Superior temporal gyrus (tissue), 1 donor: ENCODE measurements around the gene CANT1.
"Not testable (repeated sequence)": the region's sequence is repeated elsewhere in the genome, so short reads cannot be mapped to it uniquely, and the experiment has no call there.

Experiments
- DNase-seq: peaks from one replicate; pipeline ENCODE4 v3.0.0-alpha.2; 2016; ENCODE audit errors: extremely low spot score

CANT1 gene

GRCh38 chr17:78977681-78977943 is 32.0 kb downstream of the CANT1 start:
- no peak for DNase-seq

- DNase-seq = no peak
These were observed 32.5 kb downstream of the CANT1 start for GRCh38 chr17:78976907-78977680.

DNA sequence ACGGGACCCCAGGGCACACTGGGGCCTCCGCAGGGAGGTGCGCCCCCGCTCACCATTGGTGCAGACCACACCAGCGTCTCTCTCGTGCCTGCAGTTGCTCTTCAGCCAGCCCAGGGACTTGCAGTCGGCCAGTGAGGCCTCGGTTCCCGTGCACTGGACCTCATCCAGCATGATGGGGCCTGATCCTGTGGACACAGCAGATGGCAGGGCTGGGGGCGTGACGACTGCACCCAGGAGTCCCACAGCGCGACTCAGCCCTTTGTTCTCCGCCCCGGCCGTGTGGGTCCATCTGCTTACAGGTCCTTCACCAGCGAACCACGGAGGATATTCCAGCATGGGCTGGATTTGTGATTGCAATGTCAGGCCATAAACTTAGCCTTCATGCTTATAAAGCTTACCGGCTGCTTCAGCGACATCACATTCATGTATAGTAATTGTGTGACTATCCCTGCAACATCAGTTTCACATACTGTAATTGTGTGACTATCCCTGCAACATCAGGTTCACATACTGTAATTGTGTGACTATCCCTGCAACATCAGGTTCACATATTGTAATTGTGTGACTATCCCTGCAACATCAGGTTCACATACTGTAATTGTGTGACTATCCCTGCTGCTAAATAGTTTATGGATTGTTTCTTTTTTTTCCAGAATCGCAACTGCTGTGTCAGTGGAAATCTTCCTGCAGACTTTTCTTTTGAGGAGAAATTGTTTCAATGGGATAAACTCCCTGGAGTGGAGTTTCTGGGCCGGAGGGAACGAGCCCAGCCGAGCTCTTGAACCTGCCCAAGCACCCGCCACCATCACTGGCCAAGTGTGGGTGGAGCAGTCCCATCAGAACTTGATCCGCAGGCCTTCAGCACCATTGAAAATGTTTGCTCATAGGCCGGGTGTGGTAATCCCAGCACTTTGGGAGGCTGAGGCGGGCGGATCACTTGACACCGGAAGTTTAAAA is 34.7 kb downstream of the CANT1 start:
- peak; percentile 46 for DNase-seq

GRCh38 chr17:78973792-78974520 is 35.6 kb downstream of the CANT1 start:
- DNase-seq = no peak

DNA sequence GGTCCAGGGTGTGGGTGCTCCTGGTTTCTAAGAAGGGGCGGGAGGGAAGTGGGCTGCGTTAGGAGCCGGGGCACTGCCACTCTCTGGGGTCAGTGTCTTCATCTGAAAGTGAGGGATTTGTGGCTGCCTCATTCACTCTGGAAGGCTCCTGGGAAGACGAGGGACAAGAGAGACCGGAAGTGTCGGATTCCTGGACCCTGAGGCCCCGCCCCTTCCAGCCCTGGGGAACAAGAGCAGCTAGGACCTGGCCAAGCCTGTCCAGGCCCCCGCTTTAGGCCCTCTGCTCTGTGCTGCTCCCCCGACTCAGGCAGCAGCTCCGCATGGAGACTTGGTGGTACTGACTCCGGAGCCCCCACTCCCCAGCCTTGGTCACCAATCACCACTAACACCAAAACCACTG is 36.4 kb downstream of the CANT1 start:
- DNase-seq = no peak

GRCh38 chr17:78972507-78973105 is 37.0 kb downstream of the CANT1 start:
- DNase-seq = no peak

DNA sequence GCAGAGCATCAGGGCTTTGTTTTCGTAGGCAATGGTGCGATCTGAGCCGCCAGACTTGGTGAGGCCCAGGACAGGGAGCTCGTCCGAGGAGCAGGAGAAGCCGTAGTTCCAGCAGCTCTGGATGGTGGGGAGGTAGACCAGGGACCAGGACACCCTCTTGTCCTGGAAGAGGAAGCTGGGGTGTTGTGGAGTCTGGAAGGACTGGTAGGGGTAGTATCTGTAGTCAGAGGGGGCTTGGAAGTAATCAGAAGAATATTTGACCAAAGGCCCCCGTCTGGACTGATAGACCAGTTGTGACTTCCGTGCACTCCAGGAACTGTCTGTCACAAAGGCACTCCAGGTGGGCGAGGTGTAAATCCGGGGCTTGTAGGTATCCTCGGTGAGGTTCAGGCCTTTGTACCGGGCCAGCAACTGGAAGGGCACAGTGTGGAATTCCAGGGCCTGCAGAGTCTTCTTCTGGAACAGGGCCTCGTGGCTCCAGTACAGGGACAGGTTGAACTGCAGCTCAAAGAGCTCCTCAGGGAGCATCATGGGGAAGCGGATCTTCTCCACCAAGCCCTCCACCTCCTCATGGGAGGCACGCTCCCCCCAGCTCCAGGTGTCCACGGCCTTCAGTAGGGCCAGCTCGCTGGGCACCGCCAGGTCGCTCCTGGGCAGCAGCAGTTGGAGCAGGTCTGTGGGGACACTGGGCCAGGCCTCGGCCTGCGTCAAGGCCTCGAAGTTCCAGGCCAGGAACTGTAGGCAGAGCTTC is 37.6 kb downstream of the CANT1 start:
- DNase-seq = no peak

GRCh38 chr17:78970834-78971755 is 38.5 kb downstream of the CANT1 start:
- DNase-seq = peak; percentile 91

- DNase-seq = no peak
These were observed 39.7 kb downstream of the CANT1 start for GRCh38 chr17:78969865-78970264.

- no peak for DNase-seq
These were observed 41.7 kb downstream of the CANT1 start for GRCh38 chr17:78967782-78968362.

DNA sequence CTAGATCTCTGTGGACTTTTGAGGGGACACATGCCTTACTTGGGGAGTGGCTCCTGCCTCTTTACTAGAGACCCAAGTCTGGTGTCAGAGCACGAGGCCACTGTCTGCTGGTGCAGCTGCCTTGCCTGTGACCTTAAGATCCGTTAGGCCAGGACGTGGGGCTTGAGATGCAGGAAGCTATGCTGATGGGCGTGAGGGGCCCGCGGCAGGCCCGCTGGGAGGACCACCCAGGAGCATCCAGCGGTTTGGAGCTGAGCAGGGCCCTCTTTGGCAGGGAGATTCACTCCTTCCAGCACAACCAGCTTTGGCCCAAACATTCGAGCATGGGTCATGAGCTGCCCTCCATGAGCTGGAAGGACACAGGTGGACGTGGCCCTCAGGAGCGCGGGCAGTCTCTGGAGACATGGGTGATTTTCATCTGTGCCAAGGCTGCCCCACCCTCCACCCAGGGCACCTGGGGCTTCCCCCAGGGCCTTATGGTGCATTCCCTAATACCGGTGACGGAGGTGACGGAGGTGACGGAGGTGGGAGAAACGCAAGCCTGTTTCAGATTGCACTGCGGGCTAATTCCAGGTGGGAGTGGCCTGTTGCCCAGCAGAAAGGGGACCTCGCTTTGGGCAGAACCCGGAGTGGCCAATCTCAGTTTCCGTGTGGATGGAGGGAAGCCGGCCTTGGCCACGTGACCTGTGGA is 42.5 kb downstream of the CANT1 start:
- no peak for DNase-seq

DNA sequence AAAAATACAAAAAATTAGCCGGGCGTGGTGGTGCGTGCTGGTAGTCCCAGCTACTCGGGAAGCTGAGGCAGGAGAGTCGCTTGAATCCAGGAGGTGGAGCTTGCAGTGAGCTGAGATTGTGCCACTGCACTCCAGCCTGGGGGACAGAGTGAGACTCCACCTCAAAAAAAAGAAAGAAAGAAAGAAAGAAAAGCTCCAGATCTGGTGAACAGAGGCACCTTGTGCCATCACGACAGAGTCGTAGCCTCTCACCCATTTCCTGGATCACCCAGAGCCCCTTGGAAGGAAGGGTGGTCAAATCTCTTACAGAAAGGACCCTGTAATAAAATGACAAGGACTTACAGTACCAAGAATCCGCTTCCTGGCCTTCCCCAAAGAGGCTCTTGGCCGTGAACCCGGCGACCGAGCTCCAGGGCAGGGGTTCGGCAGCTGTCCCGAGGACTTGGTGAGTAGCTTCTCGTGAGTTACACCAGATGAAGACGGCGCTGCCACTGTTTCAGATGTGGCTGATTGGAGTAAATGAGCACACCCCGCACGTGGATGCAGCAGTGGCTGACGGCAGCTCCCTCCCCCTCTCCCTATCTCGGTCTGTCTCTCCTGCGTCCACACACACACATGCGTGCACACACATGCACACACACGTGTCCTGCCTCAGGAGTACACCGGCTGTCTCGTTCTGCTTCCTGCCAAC is 43.3 kb downstream of the CANT1 start:
- DNase-seq = no peak

GRCh38 chr17:78965491-78965924 is 44.1 kb downstream of the CANT1 start:
- no peak for DNase-seq

- no peak for DNase-seq
These were observed 46.2 kb downstream of the CANT1 start for GRCh38 chr17:78963378-78963777.

- DNase-seq = not testable (repeated sequence)
These were observed 46.6 kb downstream of the CANT1 start for GRCh38 chr17:78962984-78963348.

DNA sequence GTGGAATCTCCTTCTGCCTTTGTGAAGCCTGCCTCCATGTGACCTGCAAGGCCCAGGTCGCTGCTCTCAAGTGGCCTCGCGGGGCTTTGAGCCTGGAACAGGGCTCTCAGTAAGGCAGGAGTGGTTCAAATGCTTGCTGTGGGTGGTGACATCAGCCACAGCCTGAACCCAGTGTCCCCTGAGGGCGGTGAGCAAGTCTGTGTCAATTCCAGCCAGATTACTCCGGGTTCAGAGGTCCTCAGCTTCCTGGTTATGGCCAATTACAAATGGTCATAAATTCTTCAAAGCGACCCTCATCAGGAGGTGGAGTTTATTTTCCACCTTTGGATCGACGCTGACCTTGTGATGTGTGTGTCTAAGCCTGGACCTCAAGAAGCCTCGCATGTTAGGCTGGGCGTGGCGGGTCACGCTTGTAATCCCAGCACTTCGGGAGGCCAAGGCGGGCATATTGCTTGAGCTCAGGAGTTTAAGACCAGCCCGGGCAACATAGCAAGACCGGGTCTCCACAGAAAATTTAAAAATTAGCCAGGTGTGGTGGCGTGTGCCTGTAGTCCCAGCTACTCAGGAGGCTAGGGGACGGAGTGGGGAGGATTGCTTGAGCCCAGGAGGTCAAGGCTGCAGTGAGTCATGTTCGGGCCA is 47.1 kb downstream of the CANT1 start:
- DNase-seq = no peak

DNA sequence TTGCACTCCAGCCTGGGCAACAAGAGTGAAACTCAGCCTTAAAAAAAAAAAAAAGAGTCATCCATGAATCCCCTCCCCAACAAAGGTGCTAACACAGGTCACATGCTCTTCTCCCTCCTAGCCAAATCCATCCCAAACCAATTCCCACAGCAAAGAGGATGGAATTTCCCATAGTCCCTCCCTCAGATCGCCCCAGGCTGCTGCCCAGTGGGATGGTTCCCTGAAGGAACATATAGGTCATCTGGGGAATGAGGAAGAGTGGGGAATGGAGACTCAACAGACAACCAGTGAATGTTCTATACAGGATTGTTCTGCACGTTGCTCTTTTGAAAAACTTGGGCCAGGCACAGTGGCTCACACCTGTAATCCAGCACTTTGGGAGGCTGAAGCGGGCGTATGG is 48.0 kb downstream of the CANT1 start:
- DNase-seq = no peak

- no peak for DNase-seq
These were observed 48.6 kb downstream of the CANT1 start for GRCh38 chr17:78960928-78961327.
